NK-92 treated with Interleukin-12 subunit alpha and Interleukin-12 subunit beta, amount 100 ng/mL, for 24 hours (cell line): ENCODE data around the gene SPECC1.
"Not testable (repeated sequence)": the region's sequence is repeated elsewhere in the genome, so short reads cannot be mapped to it uniquely, and the experiment has no call there.

Source experiments
- DNase-seq: peaks from one replicate; lab custom pipeline; 2025; lab: John Stamatoyannopoulos, UW

The SPECC1 gene

DNA sequence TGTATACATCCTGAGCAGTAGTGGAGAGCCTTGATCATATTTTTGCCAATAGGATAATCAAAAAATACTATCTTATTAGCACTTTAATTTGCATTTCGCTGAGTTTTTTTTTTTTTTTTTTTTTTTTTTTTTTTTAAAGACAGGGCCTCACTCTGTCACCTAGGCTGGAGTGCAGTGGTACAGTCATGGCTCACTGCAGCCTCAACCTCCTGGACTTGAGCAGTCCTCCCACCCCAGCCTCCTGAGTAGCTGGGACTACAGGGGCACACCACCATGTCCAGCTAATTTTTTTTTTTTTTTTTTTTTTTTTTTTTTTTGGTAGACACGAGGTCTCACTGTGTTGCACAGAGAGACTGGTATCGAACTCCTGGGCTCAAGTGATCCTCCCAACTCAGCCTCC lies 230.6 kb downstream of the SPECC1 start:
- DNase-seq, result not testable (repeated sequence)

DNA sequence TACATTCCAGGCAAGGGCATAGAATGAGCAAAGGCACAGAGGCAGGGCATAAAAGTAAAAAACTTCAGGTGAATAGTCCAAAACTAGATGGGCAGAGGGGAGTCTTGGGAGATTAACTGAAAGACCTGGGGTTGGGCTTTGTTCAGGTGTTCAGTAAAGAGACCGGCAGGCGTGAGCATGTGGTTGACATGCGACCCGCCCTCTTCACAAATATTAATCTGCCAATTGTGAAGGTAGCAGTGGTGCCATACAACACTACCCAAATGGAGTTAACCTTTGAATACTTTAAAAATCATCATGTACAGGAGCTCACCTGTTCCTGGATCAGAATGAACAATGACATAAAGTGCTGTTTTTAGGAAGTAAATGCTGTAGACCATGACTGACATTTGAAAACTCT lies 232.7 kb downstream of the SPECC1 start:
- DNase-seq, result no peak

DNA sequence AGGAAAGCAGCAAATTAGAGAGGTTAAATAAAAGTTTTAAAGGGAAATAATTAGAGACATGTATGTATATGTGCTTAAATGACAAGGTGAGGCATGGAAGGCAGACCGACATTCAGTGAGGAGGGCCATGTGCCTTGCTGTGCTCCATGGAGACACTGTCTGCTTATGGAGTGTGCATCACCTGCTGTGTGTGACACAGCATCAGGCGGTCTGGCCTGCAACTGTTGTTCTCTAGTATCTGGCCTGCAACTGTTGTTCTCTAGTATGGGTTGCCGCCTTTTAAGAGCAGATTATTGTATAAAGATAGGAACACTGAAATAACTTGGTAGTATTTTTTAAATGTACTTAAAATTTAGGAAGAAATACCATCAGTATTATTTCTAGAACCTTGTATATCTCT lies 233.1 kb downstream of the SPECC1 start:
- DNase-seq, result no peak

DNA sequence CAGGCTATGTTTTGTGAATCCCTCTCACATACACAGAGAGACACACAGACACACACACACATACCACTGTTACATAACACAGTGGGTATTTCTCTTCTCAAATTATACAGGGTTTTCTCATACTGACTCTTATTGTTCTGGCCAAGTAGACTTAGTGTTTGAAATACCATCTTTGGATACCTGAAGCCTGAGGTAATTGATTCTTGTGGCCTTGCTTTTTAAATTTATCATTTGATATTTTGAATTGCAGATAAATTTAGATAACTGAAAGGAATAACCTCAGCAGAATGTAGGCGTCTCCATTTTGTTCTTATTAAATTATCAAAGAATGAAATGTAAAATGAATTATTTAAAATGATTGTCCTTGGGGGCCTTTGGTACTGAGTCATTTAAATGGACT lies 234.4 kb downstream of the SPECC1 start:
- DNase-seq, result no peak

DNA sequence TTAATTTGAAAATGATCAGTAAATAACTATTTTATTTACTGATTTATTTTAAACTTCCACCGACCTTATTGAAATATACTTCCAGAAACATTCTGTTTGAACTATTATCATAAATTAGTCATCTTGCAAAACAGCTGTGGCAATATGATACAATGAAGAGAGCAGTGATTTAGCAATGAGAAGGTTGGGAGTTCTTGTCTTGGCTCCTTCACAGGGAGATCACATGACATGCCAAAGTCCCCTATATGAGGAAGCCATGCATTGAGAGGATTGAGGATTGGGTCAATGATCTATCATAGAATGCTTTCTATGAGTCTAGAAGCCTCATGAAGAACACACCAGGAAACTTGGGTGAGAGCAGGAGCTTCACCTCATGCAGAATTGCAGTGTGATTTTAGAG lies 235.5 kb downstream of the SPECC1 start:
- no peak for DNase-seq

DNA sequence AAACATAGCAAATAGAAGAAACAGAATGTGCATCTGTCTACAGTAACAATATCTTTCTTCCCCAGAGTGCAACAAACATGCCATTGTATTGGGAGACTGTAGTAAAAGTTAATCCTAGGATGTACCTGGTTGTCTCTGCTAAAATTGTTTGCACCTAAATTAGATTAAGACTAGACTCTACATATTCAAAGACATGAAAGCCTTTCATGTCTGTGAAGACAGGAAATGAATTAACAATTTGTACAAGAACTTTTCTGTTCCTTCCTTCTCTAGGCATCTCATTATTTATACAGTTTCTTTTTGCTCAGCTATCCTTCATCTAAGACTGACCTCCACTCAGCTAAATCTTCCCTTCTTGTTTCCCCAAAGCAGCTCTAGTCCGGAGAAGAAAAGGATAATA lies 237.5 kb downstream of the SPECC1 start:
- no peak for DNase-seq

DNA sequence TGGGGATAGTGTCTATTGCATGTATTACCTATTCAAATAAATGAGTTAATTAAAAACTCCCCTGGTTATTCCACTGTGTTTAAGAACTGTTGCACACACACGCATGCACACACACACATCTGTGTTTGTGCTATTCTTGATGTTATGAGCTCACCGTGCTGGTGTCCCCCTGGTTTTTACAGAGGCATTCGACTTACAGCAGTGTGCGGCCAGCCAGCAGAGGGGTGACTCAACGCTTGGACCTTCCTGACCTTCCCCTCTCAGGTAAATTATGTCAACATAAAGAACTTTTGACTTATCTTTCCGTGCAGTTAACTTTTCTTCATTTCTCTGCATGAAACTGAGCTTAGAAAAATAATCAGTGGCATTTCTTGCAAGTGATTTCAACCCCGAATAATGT lies 244.2 kb downstream of the SPECC1 start:
- DNase-seq, result no peak

DNA sequence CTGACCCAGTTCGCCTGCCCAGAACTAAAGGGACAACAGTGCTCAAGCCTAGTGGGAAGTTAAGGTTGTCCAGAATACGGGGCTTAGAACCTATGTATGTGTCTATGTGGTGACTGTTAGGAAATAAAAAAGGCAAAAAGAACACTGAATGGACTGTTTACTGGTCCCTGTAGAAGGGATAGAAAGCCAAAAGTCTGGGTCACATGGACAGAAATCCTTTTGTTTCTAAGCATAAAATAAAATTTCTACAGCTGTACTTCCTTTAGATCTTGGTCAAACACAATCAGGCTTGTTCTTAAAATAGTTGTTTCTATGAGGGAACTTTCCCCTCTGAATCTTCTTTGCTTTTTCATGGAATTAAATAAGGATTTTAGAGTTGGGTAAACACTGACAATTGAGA lies 245.4 kb downstream of the SPECC1 start:
- no peak for DNase-seq

DNA sequence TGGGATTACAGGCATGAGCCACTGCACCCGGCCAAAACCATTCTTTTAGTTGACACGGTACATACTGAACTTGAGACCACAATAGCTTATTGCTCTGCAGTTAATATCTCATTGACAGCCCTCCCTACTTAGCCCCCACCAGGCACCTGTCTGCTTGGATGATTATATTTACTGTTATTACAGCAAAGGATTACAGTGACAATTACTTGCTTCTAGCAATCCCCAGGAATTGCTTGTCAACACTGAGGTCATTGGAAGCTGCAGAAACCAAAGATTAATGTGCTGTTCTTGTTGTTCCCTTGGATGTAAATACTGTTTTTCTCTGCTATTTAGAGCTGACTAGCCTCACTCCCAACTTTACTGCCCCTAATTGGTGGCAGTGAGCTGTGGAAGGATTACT lies 247.0 kb downstream of the SPECC1 start:
- no peak for DNase-seq

DNA sequence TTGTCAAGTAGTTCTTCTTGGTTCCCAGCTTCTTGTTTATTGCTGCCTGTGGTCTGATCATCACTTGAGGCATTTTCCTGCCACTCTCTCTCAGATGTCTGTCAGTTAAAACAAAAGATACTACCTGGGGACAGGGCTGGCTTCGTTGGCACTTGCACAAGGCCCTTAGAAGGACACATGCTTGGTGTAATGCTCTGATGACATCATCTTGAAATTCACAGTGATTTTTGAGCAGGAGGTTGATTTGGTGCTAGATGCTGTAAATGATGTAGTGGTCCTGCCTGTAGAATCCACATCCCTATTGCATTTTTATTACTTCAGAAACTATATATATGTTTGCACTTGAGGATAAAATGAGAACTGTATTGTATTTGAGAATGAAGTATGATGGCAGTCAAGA lies 247.8 kb downstream of the SPECC1 start:
- DNase-seq, result no peak

DNA sequence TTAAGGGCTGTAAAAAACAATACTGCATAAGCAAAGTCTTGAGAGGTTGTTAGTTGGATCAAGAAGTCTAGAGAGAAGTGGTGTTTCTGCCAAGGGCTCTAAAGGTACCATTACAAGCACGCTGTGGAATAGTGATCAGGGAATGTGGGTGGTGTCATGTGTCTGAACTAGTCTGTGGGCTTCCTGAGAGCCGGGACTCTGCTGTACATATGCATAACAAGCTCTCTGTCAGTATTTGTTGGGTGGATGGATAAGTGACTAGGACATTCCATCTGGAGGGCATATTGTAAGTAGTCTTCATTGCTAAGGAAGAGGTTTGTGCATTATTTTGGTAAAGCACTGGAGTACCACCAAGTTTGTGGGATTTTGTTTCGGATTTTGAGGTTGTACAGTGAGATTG lies 248.6 kb downstream of the SPECC1 start:
- no peak for DNase-seq

DNA sequence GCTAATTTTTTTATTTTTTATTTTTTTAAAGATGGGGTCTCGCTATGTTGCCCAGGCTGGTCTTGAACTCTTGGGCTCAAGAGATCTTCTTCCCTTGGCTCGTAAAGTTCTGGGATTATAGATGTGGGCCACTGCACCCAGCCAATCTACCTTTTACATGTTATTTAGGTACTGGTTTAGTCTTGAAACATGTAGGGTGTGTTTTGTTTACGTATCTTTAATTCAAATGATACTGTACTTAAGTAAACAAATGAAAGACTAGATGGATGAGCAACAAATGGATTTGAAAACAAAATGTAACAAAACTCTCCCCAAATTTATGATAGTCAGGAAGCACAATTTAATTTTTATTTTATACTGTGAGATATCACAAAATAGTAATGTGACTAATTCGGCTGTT lies 250.5 kb downstream of the SPECC1 start:
- no peak for DNase-seq

DNA sequence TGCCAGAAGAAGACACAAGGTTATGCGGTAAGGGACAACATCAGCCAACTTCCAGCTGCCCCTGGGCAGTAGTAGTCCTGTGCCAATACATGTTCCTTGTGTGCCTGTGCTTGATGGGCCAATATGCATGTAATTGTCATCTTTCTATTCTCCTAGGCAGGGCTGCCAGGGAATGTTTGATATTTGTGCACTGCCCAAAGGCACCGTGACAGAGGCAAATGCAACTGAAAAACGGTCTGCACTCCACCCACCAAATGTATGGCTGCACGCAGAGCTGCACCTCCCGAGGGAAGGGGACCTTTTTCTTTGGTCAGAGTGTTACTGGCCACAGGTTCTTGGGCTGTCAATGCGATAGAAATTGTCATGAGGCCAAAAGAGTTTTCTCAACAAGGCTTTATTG lies 251.1 kb downstream of the SPECC1 start:
- no peak for DNase-seq

DNA sequence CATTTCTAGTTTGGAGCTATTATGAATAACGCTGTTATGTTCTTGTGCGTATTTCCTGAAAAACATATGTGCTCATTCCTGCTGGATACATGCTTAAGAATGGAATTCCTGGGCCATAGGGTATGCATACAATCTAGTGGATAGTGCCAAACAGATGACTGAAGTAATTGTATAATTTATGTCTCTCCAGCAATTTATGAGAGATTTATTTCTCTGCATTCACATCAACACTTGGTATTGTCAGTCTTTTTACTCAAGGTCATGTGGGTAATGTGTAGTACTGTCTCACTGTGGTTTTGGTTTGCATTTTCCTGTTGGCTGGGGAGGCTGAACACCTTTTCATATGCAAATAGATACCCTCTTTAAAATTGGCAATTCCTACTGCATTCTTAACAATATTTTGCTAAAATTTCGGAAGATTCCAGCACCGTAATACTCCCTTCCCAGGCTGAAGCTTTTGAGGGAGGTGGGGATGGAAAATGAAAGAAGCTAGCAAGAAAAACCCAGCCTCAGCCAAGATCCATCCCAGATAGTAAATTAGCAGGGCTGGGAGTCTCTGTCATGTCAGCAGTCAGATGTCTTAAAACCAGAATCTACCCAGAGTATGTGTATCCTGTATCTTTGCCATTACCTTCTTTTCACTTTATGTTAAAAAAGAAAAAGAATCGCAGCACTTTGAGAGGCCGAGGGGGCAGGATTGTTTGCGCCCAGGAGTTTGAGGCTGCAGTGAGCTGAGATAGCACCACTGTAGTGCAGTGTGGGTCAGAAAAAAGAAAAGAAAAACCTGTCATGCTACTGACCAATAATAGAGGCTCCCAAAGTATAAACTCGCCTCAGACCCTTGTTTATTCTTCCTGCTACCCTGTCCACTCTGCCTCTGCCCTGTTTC lies 253.3 kb downstream of the SPECC1 start:
- no peak for DNase-seq

DNA sequence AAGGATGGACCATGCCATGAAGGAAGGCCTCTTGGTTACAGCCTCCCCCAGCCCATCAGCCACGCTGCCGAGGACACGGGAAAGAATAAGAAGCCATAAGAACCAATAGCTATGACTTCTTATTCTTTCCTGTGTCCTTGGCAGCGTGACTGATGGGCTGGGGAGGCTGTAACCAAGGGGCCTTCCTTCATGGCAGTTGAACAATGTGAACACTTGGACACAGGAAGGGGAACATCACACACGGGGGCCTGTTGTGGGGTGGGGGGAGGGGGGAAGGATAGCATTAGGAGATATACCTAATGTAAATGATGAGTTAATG lies 253.9 kb downstream of the SPECC1 start:
- DNase-seq, result not testable (repeated sequence)

DNA sequence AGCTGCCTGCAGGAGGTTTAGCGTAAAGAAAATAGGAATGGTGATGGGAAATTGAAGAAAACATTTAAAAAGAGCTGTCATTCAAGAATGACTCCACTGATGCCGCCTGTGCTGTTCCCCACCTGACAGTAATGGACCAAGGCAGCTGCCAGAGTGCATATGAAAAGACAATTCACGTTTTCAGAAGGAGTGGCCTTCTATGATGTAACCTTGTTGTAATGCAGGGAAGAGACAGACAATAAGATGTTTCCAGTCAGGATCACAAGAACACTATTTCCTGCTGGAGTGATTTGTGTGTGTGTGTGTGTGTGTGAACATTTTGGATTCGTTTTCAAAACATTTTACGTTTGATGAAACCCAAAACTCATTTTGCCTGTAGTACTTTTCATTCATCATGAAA lies 254.4 kb downstream of the SPECC1 start:
- DNase-seq, result no peak

DNA sequence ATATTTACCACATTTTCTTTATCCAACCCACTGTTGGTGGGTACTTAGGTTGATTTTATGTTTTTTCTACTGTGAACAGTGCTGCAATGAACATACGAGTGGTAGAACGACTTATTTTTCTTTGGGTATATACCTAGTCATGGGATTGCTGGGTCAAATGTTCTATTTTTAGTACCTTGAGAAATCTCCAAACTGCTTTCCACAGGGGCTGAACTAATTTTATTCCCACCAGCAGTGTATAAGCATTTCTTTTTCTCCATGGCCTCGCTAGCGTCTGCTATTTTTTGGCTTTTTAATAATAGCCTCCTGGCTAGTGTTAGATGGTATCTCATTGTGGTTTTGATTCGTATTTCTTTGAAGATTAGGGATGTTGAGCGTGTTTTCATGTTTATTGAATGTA lies 255.8 kb downstream of the SPECC1 start:
- no peak for DNase-seq

DNA sequence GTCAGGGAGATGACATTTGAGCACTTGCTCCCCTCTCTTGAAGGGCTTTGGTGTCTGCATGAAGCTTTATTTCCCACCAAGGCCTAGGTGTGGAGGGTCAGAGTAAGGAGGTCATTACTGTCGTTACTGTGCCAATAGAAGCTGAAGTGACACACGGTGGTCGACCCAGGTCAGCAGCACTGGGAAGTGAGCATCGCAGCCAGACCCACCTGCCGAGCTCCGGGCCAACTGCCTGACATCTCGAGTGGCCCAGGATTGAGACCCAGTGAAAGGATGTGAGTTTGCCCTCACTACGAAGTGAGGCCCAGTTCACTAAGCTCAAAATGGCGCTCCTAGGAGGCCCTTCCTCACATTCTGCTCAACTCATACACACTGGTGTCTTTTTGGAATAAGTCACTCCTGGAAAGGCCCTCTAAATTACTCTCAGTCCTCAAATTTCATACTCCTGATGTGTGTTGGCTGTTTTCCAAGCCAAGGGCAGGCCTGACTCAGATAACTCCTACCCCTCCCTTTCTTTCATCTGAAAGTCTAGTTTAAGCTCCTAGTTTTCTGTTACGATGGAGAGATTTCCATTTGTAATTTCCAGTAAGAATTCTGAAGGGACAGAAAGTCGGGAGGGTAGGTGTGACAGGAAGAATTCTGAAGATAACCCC lies 257.8 kb downstream of the SPECC1 start:
- no peak for DNase-seq

DNA sequence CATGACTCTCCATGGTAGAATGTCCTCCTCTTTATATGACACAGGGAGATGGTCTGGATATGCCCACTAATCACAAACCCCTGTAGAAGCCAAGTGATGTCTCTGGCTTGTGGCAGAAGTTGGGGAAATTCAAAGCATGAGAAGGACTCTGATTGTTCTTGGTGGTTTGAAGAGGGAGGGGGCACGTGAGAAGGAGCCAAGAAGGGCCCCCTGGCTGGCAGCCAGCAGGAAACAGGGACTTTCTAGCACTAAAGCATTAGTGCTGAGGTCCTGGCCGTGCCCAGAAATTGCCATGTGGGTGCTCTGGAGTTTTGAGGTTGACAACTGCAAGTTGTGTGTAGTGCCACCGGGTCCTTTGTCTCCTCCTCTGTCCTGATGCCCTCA lies 258.3 kb downstream of the SPECC1 start:
- DNase-seq, result no peak

DNA sequence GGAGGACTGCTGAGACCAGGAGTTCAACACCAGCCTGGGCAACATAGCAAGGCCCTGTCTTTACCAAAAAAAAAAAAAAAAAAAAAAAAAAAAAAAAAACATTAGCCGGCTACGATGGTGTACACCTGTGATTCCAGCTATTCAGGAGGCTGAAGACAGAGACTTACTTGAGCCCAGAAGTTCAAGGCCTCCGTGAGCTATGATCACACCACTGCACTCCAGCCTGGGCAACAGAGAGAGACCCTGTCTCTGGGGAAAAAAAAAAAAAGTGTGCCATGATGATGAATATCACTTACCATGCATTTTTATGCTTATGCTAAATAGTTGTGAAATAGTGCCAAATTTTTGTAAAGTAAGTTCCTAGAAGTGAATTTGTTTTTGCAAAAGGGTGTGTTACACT lies 261.2 kb downstream of the SPECC1 start:
- DNase-seq, result no peak

DNA sequence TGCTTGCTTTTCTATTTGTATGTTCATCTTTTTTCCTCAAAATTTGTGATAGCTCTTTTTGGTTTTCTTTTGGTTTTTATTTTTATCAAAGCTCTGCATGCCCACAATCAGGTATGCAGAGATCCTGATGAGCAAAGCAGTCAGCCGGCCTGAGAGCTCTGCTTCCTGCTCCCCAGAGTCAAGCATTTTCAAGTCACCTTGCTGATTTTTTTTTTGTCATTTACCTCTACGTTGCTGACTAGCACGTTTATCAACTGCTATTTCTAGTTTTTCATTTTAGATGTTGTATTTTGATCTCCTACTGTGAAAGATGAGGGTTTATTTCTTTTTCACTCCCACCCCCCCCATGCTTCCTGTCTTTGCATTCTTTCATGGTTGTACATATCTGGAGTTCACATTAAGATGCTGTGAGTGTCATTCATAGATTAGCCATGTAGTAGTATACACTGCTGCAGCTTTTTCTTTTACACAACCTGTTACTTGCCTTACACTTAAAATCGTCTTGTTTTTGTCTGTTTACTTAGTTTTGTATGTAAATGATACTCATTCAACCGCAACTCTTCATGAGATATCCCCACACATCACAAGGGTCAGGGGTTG lies 262.0 kb downstream of the SPECC1 start:
- DNase-seq, result no peak

DNA sequence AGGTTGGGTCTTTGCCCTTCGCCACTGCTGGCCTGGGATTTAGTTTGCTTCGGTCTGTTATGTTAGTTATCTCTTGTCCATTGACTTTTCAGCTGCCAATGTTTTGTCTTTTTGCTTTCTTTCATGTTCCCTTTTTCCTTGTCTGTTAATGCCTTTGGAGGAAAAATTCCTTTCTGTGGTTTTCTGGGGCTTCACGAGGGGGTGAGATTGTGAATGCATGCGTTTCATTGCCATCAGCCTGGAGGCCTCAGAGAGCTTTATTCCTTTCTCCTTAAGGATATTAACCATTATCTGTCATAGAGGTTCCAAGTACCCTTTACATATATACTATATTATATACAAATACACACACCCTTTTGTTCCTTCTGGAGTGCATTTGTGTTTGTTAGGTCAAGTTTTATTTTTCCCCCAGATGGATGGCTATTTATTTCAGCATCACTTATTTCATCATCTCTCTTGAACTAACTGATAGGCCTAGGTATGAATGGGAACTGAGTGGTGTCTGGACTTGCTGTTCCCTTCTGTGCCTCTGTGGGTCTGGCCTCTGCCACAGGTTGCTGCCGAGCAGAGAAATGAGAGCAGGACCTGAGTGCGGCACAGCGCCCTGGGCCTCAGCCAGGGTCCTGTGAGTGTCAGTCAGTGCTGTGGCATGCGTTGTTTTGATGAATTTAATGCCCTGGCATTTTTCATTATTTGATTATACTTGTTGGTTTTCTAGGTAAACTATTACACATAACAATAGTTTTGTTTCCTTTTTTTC lies 264.8 kb downstream of the SPECC1 start:
- DNase-seq, result no peak

DNA sequence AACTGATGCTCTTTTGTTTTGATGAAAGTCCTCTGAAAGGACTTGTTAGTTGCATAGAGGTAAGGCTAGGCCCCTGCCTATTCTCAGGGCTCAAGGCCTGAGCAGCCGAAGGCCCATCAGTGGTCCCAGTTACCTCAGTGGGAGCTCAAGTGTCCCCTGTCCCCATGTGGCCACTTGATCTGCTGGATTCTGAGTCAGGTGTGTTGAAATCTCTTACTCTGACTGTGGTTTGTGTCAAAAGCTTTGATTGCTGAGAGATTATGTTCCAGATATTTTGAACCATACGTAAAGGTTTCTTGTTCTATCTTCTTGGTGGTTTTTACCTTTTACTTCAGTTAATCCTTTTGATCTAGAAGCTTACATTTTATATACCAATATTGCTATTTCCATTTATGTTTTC lies 266.5 kb downstream of the SPECC1 start:
- no peak for DNase-seq
